WTC11 (cell line): ENCODE data around the gene CACNA2D1.

Experiments used
- ATF1 ChIP-seq: sonication (generic); formaldehyde crosslinking; IDR thresholded peaks from 2 replicates; pipeline ENCODE4 v1.8.1; 2023; ENCODE audit warnings: mild to moderate bottlenecking, moderate library complexity, missing genetic modification reagents
- ATF3 ChIP-seq: sonication (generic); formaldehyde crosslinking; conservative IDR thresholded peaks from 2 replicates; pipeline ENCODE4 v1.8.1; 2022; ENCODE audit warnings: mild to moderate bottlenecking, missing genetic modification reagents
- CTCF ChIP-seq: fragments of 200-600 bp; IDR thresholded peaks from 2 replicates; pipeline ENCODE4 v1.8.0; 2022; ENCODE audit warnings: antibody characterized with exemption
- GTF2I ChIP-seq: fragments of 250-450 bp; sonication (Bioruptor Pico); conservative IDR thresholded peaks from 2 replicates; pipeline ENCODE4 v1.4.0; 2021; ENCODE audit warnings: mild to moderate bottlenecking
- NFATC4 ChIP-seq: fragments of 250-450 bp; sonication (Bioruptor Pico); IDR thresholded peaks from 2 replicates; pipeline ENCODE4 v1.9.0; 2021; ENCODE audit warnings: mild to moderate bottlenecking
- NR1H2 ChIP-seq: sonication (generic); formaldehyde crosslinking; IDR thresholded peaks from 2 replicates; pipeline ENCODE4 v1.9.0; 2021; ENCODE audit warnings: mild to moderate bottlenecking, moderate library complexity, missing genetic modification reagents
- TEAD1 ChIP-seq: sonication (generic); formaldehyde crosslinking; IDR thresholded peaks from 2 replicates; pipeline ENCODE4 v1.8.0; 2022; ENCODE audit warnings: mild to moderate bottlenecking, missing genetic modification reagents
- TP53 ChIP-seq: sonication (generic); formaldehyde crosslinking; IDR thresholded peaks from 2 replicates; pipeline ENCODE4 v1.8.1; 2023; ENCODE audit warnings: mild to moderate bottlenecking, missing genetic modification reagents
- ZNF232 ChIP-seq: sonication (generic); formaldehyde crosslinking; IDR thresholded peaks from 2 replicates; pipeline ENCODE4 v1.8.0; 2022; ENCODE audit warnings: mild to moderate bottlenecking, missing genetic modification reagents
- ZNF396 ChIP-seq: fragments of 250-450 bp; sonication (Bioruptor Pico); IDR thresholded peaks from 2 replicates; pipeline ENCODE4 v1.8.0; 2021; ENCODE audit warnings: mild to moderate bottlenecking, moderate library complexity, borderline replicate concordance

GRCh38 chr7:81924494-81924893 is 519.1 kb downstream of the CACNA2D1 start:
- TF ChIP-seq CTCF, result no peak
- no peak for TF ChIP-seq ATF1 (CRISPR knock-in tag)
- no peak for TF ChIP-seq ZNF396 (CRISPR knock-in tag)
- no peak for TF ChIP-seq ATF3
- no peak for TF ChIP-seq ZNF232
- TF ChIP-seq TP53 (CRISPR knock-in tag), result no peak
- TF ChIP-seq NR1H2 (CRISPR knock-in tag), result no peak
- TF ChIP-seq GTF2I, result no peak
- no peak for TF ChIP-seq TEAD1 (CRISPR knock-in tag)
- TF ChIP-seq NFATC4 (CRISPR knock-in tag), result no peak
